KMS-11 (cell line): ENCODE measurements around the gene ADPRM.

Source experiments
- H2AFZ ChIP-seq: fragments of 200-600 bp; sonication (generic); 2 replicates; pipeline ENCODE4 v1.6.1; 2016; ENCODE audit warnings: antibody characterized with exemption, mixed run types, low read depth
- H3K27ac ChIP-seq: fragments of 200-600 bp; sonication (generic); 2 replicates; pipeline ENCODE4 v1.6.1; 2016; ENCODE audit warnings: mild to moderate bottlenecking, mixed run types
- H3K27me3 ChIP-seq: fragments of 200-600 bp; sonication (generic); 2 replicates; pipeline ENCODE4 v1.6.1; 2017; ENCODE audit warnings: mild to moderate bottlenecking, low read depth, mixed run types, moderate library complexity; ENCODE audit not compliant: insufficient read depth
- H3K36me3 ChIP-seq: fragments of 200-600 bp; sonication (generic); 2 replicates; pipeline ENCODE4 v1.6.1; 2017; ENCODE audit warnings: mild to moderate bottlenecking, mixed run types; ENCODE audit not compliant: insufficient read depth
- H3K4me1 ChIP-seq: fragments of 200-600 bp; sonication (generic); 2 replicates; pipeline ENCODE4 v1.6.1; 2016; ENCODE audit warnings: mild to moderate bottlenecking, low read depth, mixed run types; ENCODE audit not compliant: poor library complexity, severe bottlenecking
- H3K4me2 ChIP-seq: fragments of 200-600 bp; sonication (generic); 2 replicates; pipeline ENCODE4 v1.7.0; 2016; ENCODE audit warnings: mild to moderate bottlenecking, mixed run types
- H3K4me3 ChIP-seq: fragments of 200-600 bp; sonication (generic); IDR thresholded peaks from 2 replicates; pipeline ENCODE4 v1.6.1; 2017; ENCODE audit warnings: low read depth, low read length, mixed read lengths; ENCODE audit not compliant: insufficient read depth
- H3K79me2 ChIP-seq: fragments of 200-600 bp; sonication (generic); 2 replicates; pipeline ENCODE4 v1.6.1; 2016; ENCODE audit warnings: low read depth, mixed run types; ENCODE audit not compliant: insufficient read depth
- H3K9ac ChIP-seq: fragments of 200-600 bp; sonication (generic); 2 replicates; pipeline ENCODE4 v1.6.1; 2016; ENCODE audit warnings: mild to moderate bottlenecking, mixed run types
- H4K20me1 ChIP-seq: fragments of 200-600 bp; sonication (generic); 2 replicates; pipeline ENCODE4 v1.6.1; 2016; ENCODE audit warnings: mild to moderate bottlenecking, mixed run types; ENCODE audit not compliant: insufficient read depth
- CTCF ChIP-seq: fragments of 200-600 bp; sonication (generic); conservative IDR thresholded peaks from 2 replicates; pipeline ENCODE4 v1.6.1; 2017; ENCODE audit warnings: low read depth, mild to moderate bottlenecking, antibody characterized with exemption, low read length, moderate library complexity, mixed read lengths

ADPRM gene

GRCh38 chr17:10733666-10734065, 36.3 kb downstream of the ADPRM start:
- Histone ChIP-seq H3K4me3 (no peak overlapping the region), H3K4me1 (no peaks in the 10 kb centered on the region), H3K27me3 (no peaks in the 10 kb centered on the region), H2AFZ (no peak overlapping the region), H3K4me2 (no peak overlapping the region), H3K36me3 (no peaks in the 10 kb centered on the region), H3K79me2 (no peaks in the 10 kb centered on the region), H4K20me1 (no peaks in the 10 kb centered on the region), H3K9ac (no peak overlapping the region), H3K27ac (no peak overlapping the region)
- no peak for TF ChIP-seq CTCF

- Histone ChIP-seq H3K27ac (no peak overlapping the region), H3K27me3 (no peaks in the 10 kb centered on the region), H3K4me1 (no peaks in the 10 kb centered on the region), H4K20me1 (no peaks in the 10 kb centered on the region), H3K36me3 (no peaks in the 10 kb centered on the region), H3K79me2 (no peaks in the 10 kb centered on the region), H2AFZ (no peak overlapping the region), H3K4me2 (no peak overlapping the region), H3K9ac (no peak overlapping the region), H3K4me3 (no peak overlapping the region)
- no peak for TF ChIP-seq CTCF
These were observed 37.9 kb downstream of the ADPRM start for GRCh38 chr17:10735251-10735650.

- Histone ChIP-seq H3K9ac (no peak overlapping the region), H3K27ac (no peak overlapping the region), H3K4me3 (no peak overlapping the region), H3K4me2 (no peak overlapping the region), H3K79me2 (no peaks in the 10 kb centered on the region), H3K4me1 (no peaks in the 10 kb centered on the region), H4K20me1 (no peaks in the 10 kb centered on the region), H3K27me3 (no peaks in the 10 kb centered on the region), H3K36me3 (no peaks in the 10 kb centered on the region), H2AFZ (no peak overlapping the region)
- TF ChIP-seq CTCF = no peak
These were observed 38.4 kb downstream of the ADPRM start for GRCh38 chr17:10735821-10736220.

- Histone ChIP-seq H2AFZ (no peak overlapping the region), H4K20me1 (no peaks in the 10 kb centered on the region), H3K36me3 (no peaks in the 10 kb centered on the region)
These were observed 39.8 kb downstream of the ADPRM start for GRCh38 chr17:10737168-10737622.

More at GRCh38 chr17:10737168-10737622, 39.8 kb downstream of the ADPRM start:
- no peak overlapping the region for H3K4me2 ChIP-seq
- TF ChIP-seq CTCF = 0 out of 2 replicates have a peak, but pooled peaks have one; percentile 24
- no peaks in the 10 kb centered on the region for H3K79me2 ChIP-seq
- no peak overlapping the region for H3K9ac ChIP-seq
- H3K4me1 ChIP-seq = no peaks in the 10 kb centered on the region
- no peak overlapping the region for H3K27ac ChIP-seq
- no peaks in the 10 kb centered on the region for H3K27me3 ChIP-seq
- H3K4me3 ChIP-seq = no peak overlapping the region
